Activated CD8-positive, alpha-beta memory T cell treated with anti-CD3 and anti-CD28 coated beads, Interleukin-2, amount 50 U/mL, for 24 hours (primary cell): ENCODE data around the gene OTULIN.

Experiments
- DNase-seq: peaks from one replicate; pipeline ENCODE4 v3.0.0-alpha.2; 2020; ENCODE audit errors: extremely low read depth

The OTULIN gene

GRCh38 chr5:14720236-14720923 lies 55.9 kb downstream of the OTULIN start:
- no peak for DNase-seq

DNA sequence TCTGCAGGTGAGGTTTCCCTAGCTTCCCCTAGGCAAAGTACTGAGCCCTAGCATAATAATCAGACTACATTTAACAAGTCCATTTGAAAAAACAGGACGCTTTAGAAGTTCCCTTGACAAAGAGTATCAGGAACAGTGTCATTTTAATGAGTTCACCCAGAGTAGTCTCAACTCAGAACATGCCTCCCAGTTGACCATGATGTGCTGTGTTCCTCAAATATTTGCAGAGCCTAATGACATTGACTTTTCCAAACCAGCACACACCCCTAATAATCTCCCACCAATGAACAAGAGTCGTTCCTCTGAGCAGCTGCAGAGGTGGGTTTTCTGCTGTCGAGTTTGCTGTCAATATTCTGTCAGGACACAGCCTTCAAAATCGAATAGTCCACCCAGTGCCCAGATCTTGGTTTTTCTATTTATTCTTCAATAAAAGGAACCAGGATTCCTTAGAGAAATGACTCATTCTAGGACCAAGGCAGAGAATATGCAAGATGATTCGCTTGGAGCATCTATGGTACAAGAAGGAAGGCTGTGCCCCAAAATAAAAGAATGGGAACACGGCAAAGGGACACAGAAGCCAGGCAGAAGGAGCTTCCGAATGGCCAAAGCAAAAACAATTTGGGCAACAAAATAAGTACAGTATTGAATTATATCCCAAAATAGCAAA lies 57.6 kb downstream of the OTULIN start:
- DNase-seq, result no peak

- DNase-seq, result no peak
Observed at GRCh38 chr5:14722923-14723322, 58.4 kb downstream of the OTULIN start.

- no peak for DNase-seq
Observed at GRCh38 chr5:14723701-14724132, 59.2 kb downstream of the OTULIN start.

DNA sequence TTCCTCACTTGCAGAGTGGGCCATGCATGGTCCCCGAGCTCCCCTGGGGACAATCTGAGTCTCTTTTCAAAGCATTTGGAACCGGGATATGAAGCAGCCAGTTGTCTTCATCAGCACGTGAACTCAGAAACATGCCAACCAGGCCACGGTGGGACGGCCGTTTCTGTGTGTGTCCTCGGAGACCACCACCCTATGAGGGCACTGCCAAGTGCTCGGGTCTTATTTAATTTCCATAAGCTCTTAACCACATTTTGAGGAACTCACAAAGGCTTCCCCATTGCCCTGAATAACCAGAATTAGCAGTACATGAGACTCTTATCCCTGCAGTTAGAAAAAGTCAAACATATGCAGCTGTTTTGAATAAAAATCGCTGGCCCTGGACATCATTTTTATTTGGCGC lies 60.1 kb downstream of the OTULIN start:
- DNase-seq, result no peak

GRCh38 chr5:14726066-14726838 lies 61.7 kb downstream of the OTULIN start:
- DNase-seq, result no peak

GRCh38 chr5:14727428-14727865 lies 62.9 kb downstream of the OTULIN start:
- DNase-seq, result peak; percentile 33

DNA sequence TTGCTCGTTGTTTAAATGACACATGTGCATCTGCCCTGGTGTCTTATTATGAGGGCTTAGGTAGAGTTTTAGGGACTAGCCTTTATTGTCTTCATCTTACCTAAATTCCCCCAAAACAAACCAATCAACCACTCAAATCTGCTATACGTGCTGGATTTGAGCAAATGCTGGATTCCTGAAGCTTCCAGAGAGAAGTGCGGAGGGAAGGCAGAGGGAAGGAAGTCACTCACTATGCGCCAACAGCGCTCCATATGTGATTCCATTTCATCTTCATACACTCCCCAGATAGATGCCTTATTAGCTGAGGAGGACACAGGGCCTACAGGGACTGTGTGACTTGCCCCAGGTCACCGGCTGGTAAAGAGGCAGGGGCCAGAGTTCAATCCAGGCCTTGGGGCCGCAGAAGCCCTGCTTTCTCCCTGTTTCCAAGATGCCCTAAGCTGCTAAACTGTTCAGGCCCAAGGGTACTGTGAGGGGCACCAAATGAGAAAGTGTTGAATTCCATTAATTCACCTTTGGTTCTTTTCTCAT lies 63.5 kb downstream of the OTULIN start:
- no peak for DNase-seq

DNA sequence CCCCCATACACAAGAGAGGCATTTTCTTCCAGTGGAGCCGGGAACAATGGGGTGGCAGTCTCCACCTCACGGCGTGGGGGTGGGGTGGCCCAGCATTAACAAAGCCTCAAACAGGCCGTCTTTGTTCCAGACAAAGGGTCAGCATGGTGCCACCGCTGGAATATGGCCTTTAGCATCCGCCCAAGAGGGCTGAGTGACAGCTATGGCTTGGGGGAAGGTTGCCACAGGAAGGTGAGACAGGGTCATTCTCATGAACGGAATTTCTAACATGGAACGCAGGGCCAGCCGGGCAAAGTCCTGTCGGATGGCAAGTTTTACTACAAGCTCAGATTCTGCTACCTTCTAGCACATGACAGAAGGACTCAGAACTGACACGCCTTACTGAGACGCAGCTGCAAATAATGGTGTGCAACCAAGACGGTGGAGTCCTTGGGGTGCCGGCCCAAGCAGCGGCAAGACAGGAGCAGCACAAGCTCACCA lies 64.0 kb downstream of the OTULIN start:
- DNase-seq, result no peak

GRCh38 chr5:14729448-14730385 lies 65.2 kb downstream of the OTULIN start:
- no peak for DNase-seq

- no peak for DNase-seq
Observed at GRCh38 chr5:14730466-14730865, 65.9 kb downstream of the OTULIN start.

DNA sequence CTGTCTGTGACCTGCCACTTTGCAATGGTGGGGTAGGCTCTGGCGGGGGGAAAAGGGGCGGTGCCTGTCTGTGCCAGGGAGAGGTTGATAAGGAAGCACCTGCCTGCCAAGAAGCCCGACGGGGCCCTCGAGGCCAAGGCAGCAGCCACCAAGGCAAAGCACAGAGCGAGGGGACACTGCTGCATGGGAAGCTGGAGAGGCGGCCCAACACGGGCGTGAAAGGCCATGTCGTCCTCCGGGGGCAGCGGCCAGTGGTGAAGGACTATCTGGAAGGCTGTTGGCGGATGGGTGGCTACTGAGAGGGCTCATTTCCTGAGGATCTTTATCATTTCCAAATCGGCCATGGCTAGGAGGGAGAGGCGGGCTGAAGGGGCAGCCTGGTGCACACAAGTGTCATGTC lies 66.4 kb downstream of the OTULIN start:
- DNase-seq, result no peak

GRCh38 chr5:14732991-14733390 lies 68.5 kb downstream of the OTULIN start:
- DNase-seq, result no peak

DNA sequence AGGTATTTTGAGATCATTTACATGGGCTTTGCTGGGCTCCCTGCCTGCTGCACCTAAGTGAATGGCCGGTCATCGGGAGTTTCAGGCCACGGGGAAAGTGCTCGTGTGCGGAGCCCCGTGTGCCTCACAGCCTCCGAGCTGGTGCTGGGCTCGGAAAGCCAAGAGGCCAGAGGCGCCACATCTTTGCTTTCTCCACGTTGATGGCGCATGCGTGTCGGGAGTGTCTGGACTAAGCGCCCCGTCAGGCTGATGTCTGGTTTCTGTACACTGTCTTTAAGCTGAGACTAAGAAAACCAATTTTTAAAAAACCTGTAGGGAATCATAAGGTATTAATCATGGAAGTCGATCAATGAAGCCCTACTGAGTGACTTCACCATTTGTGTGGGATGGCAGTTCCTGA lies 69.1 kb downstream of the OTULIN start:
- DNase-seq, result no peak

GRCh38 chr5:14734396-14734795 lies 69.9 kb downstream of the OTULIN start:
- DNase-seq, result no peak

GRCh38 chr5:14735944-14736343 lies 71.4 kb downstream of the OTULIN start:
- DNase-seq, result no peak

DNA sequence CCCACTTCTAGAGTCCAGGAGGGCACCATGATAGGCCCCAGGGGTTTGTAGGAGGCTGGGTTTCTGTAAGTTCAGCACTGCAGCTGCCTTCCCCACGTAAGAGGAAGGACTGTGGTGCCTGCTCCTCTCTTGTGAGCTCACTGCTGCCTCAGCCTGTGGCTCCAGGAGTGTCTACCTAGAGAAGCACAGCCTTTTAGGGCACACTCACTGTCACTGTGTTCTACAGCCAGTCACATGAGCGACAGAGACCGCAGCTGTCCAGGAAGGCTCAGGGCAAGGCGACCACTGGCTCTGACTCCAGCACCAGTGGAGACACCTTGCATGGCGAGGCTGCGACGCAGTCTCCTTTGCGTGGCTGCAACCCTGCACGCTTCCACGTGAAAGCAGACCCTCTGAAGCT lies 72.8 kb downstream of the OTULIN start:
- DNase-seq, result no peak

GRCh38 chr5:14738050-14738449 lies 73.5 kb downstream of the OTULIN start:
- DNase-seq, result no peak

DNA sequence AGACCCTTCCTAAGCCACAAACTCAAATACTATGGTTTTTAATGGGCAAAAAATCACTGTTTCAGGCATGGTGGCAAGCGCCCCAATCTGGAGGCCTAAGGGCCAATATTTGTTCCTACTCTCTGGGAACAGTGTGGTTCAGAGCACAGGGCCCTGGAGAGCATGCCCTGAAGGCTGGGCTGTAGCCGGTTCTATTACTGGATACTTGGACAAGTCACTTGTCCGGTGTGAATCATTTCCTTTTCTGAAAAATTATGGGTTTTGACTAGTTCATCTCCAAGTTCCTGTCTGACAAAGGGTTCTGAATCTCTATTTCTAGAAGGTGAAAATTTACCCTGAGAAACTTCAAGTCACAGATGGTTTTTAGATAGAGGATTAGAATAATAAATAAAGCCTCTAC lies 75.0 kb downstream of the OTULIN start:
- no peak for DNase-seq

- DNase-seq, result no peak
Observed at GRCh38 chr5:14739981-14740380, 75.5 kb downstream of the OTULIN start.

GRCh38 chr5:14741131-14741530 lies 76.6 kb downstream of the OTULIN start:
- DNase-seq, result no peak
